CD14-positive monocyte (primary cell): ENCODE measurements around the gene PDE8A. TPM values are rescaled to one million over a fixed set of nuclear protein-coding genes. Genes with fewer than 3 reads are reported as not detected.

ENCODE experiments used
- DNase-seq, 3 donors: peaks; one replicate each; pipeline ENCODE4 v3.0.0-alpha.2; 2011 to 2022
- H2AFZ ChIP-seq: 2 replicates; pipeline ENCODE4 v1.6.0; 2012; ENCODE audit warnings: mild to moderate bottlenecking, low read depth, low read length, inconsistent platforms; ENCODE audit not compliant: insufficient read depth, poor library complexity, severe bottlenecking
- H3K27ac ChIP-seq, 2 donors: 1 replicate in 1 of 2; 2 replicates in 1 of 2; pipeline ENCODE4 v1.5.1; 2012 to 2013; ENCODE audit warnings: low read length in 2 of 2, control low read depth in 1 of 2, inconsistent platforms in 1 of 2, low read depth in 1 of 2, mild to moderate bottlenecking in 1 of 2
- H3K27me3 ChIP-seq, 2 donors: one replicate each; pipeline versions ENCODE4 v1.6.0 to v1.6.1; 2011 to 2013; ENCODE audit warnings: low read length in 2 of 2; ENCODE audit not compliant: control insufficient read depth in 2 of 2, insufficient read depth in 2 of 2
- H3K36me3 ChIP-seq, 2 donors: replicated peaks in 1 of 2; 1 replicate in 1 of 2; 2 replicates in 1 of 2; pipeline versions ENCODE4 v1.5.1 to v1.6.1; 2012 to 2013; ENCODE audit warnings: low read length in 2 of 2, control low read depth in 1 of 2, inconsistent platforms in 1 of 2, mild to moderate bottlenecking in 1 of 2; ENCODE audit not compliant: insufficient read depth in 2 of 2, control insufficient read depth in 1 of 2
- H3K4me1 ChIP-seq, 2 donors: 1 replicate in 1 of 2; 2 replicates in 1 of 2; pipeline versions ENCODE4 v1.5.1 to v1.6.1; 2012 to 2013; ENCODE audit warnings: low read length in 2 of 2, control low read depth in 1 of 2, inconsistent platforms in 1 of 2, mild to moderate bottlenecking in 1 of 2, moderate library complexity in 1 of 2; ENCODE audit not compliant: insufficient read depth in 2 of 2, control insufficient read depth in 1 of 2
- H3K4me2 ChIP-seq: replicated peaks from 2 replicates; pipeline ENCODE3; 2012; ENCODE audit warnings: low read length, moderate library complexity, mild to moderate bottlenecking; ENCODE audit not compliant: poor library complexity, severe bottlenecking; ENCODE audit errors: extremely low read depth
- H3K4me3 ChIP-seq, 3 experiments: fragments of 200-600 bp in 1 of 3; sonication (generic) in 1 of 3; replicated peaks in 1 of 3; 1 replicate in 2 of 3; 2 replicates in 1 of 3; pipeline ENCODE4 v1.5.1; 2011 to 2013; ENCODE audit warnings: low read length in 3 of 3, mild to moderate bottlenecking in 3 of 3, control low read depth in 2 of 3, low read depth in 2 of 3, inconsistent platforms in 1 of 3, moderate library complexity in 1 of 3
- H3K79me2 ChIP-seq: 2 replicates; pipeline ENCODE4 v1.6.0; 2012; ENCODE audit warnings: mild to moderate bottlenecking, control low read depth, inconsistent platforms, low read length, moderate library complexity; ENCODE audit not compliant: insufficient read depth
- H3K9ac ChIP-seq: 2 replicates; pipeline ENCODE4 v1.6.0; 2017; ENCODE audit warnings: low read length, mild to moderate bottlenecking; ENCODE audit not compliant: insufficient read depth, poor library complexity, severe bottlenecking
- H3K9me3 ChIP-seq, 2 donors: replicated peaks in 1 of 2; 1 replicate in 1 of 2; 2 replicates in 1 of 2; pipeline versions ENCODE4 v1.5.1 to v1.6.1; 2012 to 2013; ENCODE audit warnings: low read length in 2 of 2, control low read depth in 1 of 2; ENCODE audit not compliant: control insufficient read depth in 1 of 2, insufficient read depth in 1 of 2
- H4K20me1 ChIP-seq: 2 replicates; pipeline ENCODE4 v1.6.0; 2012; ENCODE audit warnings: mild to moderate bottlenecking, low read length, control low read depth, moderate library complexity; ENCODE audit not compliant: insufficient read depth
- H3K27ac Mint-ChIP-seq, 7 donors: one replicate each; pipeline ENCODE4 v1.8.0; 2020; ENCODE audit warnings: mild to moderate bottlenecking in 7 of 7, mixed read lengths in 7 of 7, moderate library complexity in 6 of 7, inconsistent platforms in 2 of 7
- H3K27me3 Mint-ChIP-seq, 3 donors: one replicate each; pipeline ENCODE4 v1.8.0; 2021 to 2022; ENCODE audit warnings: low read depth in 3 of 3, mild to moderate bottlenecking in 3 of 3, mixed read lengths in 3 of 3, moderate library complexity in 3 of 3, inconsistent platforms in 1 of 3
- H3K36me3 Mint-ChIP-seq, 2 donors: one replicate each; pipeline ENCODE4 v1.8.0; 2020; ENCODE audit warnings: mixed read lengths in 2 of 2, inconsistent platforms in 1 of 2, mild to moderate bottlenecking in 1 of 2
- H3K4me1 Mint-ChIP-seq: one replicate; pipeline ENCODE4 v1.8.0; 2020; ENCODE audit warnings: mild to moderate bottlenecking, mixed read lengths
- H3K4me3 Mint-ChIP-seq, 2 donors: one replicate each; pipeline ENCODE4 v1.8.0; 2020; ENCODE audit warnings: mild to moderate bottlenecking in 2 of 2, mixed read lengths in 2 of 2, moderate library complexity in 1 of 2
- H3K9me3 Mint-ChIP-seq, 7 donors: one replicate each; pipeline ENCODE4 v1.8.0; 2020 to 2022; ENCODE audit warnings: mixed read lengths in 7 of 7, mild to moderate bottlenecking in 6 of 7, moderate library complexity in 6 of 7, inconsistent platforms in 2 of 7
- WGBS: methylation state at CpG from one replicate; pipeline ENCODE4 v1.1.5; 2013; ENCODE audit warnings: missing lambda C conversion rate; ENCODE audit not compliant: insufficient coverage; 5-methylcytosine and 5-hydroxymethylcytosine counted together
- intact Hi-C, 2 donors: fragments of 100-400 bp; cut with micrococcal nuclease; formaldehyde crosslinking; loops; one replicate each; pipeline versions ENCODE4 v1.15.0 to v1.15.1; 2023
- polyA plus RNA-seq, 3 donors: library from polyadenylated mRNA; depleted of rRNA in 1 of 3; unstranded in 2 of 3; stranded (reverse) in 1 of 3; fragments of 300-500 nt in 2 of 3; fragments of >200 nt in 1 of 3; fragmentation: Illumina TruSeq in 2 of 3; gene quantifications; 1 replicate in 2 of 3; 2 replicates in 1 of 3; pipeline ENCODE4 v1.2.3, GENCODE V29; 2012 to 2021
- TF ChIP-seq, protein P1 (sequence below): fragments of 200-600 bp; IDR thresholded peaks from one replicate; pipeline ENCODE4 v1.8.0; 2022; ENCODE audit warnings: antibody characterized with exemption, mild to moderate bottlenecking

The PDE8A gene
- polyA plus RNA-seq, 3 donors = 2.8 to 33.4 (median 4.9) TPM

DNA sequence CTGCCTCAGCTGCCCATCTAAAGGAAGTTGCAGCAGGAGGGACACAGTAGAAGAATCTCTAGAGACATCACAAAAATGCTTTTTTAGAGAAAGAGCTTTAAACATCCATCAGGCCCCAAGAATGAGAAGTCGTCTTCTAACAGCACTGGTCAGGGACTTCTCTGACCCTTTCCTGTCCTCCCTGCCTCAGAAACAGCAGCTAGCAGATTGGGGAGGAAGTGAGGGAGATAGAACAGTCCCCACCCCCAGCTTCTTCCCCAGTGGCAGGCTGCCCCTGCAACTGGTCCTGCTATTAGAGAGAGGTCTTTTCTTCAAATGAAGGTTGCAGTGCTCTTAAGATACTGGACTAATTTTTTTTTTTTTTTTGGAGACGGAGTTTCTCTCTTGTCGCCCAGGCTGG lies 55.1 kb downstream of the PDE8A start:
- Mint-ChIP-seq H3K36me3 (no peaks in the 10 kb centered on the region), H3K9me3 (peaks cover 0 to 3% (median 0%) of the 10 kb centered on the region in 7 donors), H3K4me1 (peaks cover 33% of the 10 kb centered on the region), H3K27ac (peak overlapping the region; percentile 43 to 91 (median 78)), H3K27me3 (peaks cover 1 to 2% (median 1%) of the 10 kb centered on the region in 3 donors), H3K4me3 (peak overlapping the region in 1 of 2 donors; percentile 58)
- TF ChIP-seq, protein P1, sequence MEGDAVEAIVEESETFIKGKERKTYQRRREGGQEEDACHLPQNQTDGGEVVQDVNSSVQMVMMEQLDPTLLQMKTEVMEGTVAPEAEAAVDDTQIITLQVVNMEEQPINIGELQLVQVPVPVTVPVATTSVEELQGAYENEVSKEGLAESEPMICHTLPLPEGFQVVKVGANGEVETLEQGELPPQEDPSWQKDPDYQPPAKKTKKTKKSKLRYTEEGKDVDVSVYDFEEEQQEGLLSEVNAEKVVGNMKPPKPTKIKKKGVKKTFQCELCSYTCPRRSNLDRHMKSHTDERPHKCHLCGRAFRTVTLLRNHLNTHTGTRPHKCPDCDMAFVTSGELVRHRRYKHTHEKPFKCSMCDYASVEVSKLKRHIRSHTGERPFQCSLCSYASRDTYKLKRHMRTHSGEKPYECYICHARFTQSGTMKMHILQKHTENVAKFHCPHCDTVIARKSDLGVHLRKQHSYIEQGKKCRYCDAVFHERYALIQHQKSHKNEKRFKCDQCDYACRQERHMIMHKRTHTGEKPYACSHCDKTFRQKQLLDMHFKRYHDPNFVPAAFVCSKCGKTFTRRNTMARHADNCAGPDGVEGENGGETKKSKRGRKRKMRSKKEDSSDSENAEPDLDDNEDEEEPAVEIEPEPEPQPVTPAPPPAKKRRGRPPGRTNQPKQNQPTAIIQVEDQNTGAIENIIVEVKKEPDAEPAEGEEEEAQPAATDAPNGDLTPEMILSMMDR = no peak
- no peaks in the 10 kb centered on the region for H3K9me3 ChIP-seq
- peaks cover 25 to 31% of the 10 kb centered on the region in 2 donors for H3K4me1 ChIP-seq
- H3K27ac ChIP-seq = peak overlapping the region in 1 of 2 donors; percentile 11
- H3K79me2 ChIP-seq = peaks cover 27% of the 10 kb centered on the region
- H3K4me2 ChIP-seq = peak overlapping the region; percentile 28
- intact Hi-C loops = no loop called here
- no CpG with 5 or more reads among the region's 3 CpGs for WGBS
- H3K36me3 ChIP-seq = no peaks in the 10 kb centered on the region
- peak; percentile 19 to 36 (median 24) for DNase-seq
- H2AFZ ChIP-seq = no peak overlapping the region
- H3K4me3 ChIP-seq = no peak overlapping the region
- H4K20me1 ChIP-seq = peaks cover 74% of the 10 kb centered on the region
- H3K27me3 ChIP-seq = no peaks in the 10 kb centered on the region
- no peak overlapping the region for H3K9ac ChIP-seq

DNA sequence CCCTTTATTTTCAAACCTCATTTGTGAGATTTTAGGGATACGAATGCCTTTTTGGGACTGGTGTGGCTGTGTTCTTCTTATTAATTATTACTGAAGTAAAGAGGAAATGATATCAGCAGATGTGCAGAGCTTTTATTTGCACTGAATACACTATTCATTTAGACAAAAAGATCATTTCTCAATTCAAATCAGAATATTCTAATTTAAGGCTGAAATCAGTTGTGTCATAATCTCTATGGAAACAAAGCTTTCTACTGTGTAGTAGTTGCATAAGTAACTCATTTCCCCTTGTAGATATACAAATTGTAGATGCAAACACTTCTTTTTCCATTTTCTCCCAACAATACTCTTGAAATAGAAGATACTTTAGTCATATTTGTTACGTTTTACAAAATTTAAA lies 56.0 kb downstream of the PDE8A start:
- Histone ChIP-seq H3K4me2 (peak overlapping the region; percentile 28), H2AFZ (no peak overlapping the region), H3K4me1 (peaks cover 25 to 32% of the 10 kb centered on the region in 2 donors), H3K79me2 (peaks cover 26% of the 10 kb centered on the region), H3K4me3 (no peak overlapping the region), H4K20me1 (peaks cover 79% of the 10 kb centered on the region), H3K9ac (no peak overlapping the region), H3K27ac (peak overlapping the region in 1 of 2 donors; percentile 0), H3K27me3 (no peaks in the 10 kb centered on the region), H3K36me3 (no peaks in the 10 kb centered on the region), H3K9me3 (no peaks in the 10 kb centered on the region)
- peaks cover 0 to 3% (median 0%) of the 10 kb centered on the region in 7 donors for H3K9me3 Mint-ChIP-seq
- no peak overlapping the region for H3K4me3 Mint-ChIP-seq
- peaks cover 1 to 2% (median 1%) of the 10 kb centered on the region in 3 donors for H3K27me3 Mint-ChIP-seq
- no CpG with 5 or more reads among the region's 2 CpGs for WGBS
- peak overlapping the region in 4 of 7 donors; percentile 33 to 91 (median 80) for H3K27ac Mint-ChIP-seq
- no peaks in the 10 kb centered on the region for H3K36me3 Mint-ChIP-seq
- intact Hi-C loops = no loop called here
- TF ChIP-seq, protein P1 = no peak
- H3K4me1 Mint-ChIP-seq = peaks cover 34% of the 10 kb centered on the region
- DNase-seq = peak in 1 of 3 donors; percentile 44
